Measurements from ENCODE around the gene NDUFA3. TPM values are rescaled to one million over a fixed set of nuclear protein-coding genes. Genes with fewer than 3 reads are reported as not detected.
A peak's percentile ranks its signal among the peaks of the same experiment; 100 is the strongest.
"Not testable (repeated sequence)": the region's sequence is repeated elsewhere in the genome, so short reads cannot be mapped to it uniquely, and the experiment has no call there.

Gene NDUFA3
- 17.4 and 34.1 TPM in 2 replicates for total RNA-seq (2014; rRNA removed; shearing (Covaris generic))

DNA sequence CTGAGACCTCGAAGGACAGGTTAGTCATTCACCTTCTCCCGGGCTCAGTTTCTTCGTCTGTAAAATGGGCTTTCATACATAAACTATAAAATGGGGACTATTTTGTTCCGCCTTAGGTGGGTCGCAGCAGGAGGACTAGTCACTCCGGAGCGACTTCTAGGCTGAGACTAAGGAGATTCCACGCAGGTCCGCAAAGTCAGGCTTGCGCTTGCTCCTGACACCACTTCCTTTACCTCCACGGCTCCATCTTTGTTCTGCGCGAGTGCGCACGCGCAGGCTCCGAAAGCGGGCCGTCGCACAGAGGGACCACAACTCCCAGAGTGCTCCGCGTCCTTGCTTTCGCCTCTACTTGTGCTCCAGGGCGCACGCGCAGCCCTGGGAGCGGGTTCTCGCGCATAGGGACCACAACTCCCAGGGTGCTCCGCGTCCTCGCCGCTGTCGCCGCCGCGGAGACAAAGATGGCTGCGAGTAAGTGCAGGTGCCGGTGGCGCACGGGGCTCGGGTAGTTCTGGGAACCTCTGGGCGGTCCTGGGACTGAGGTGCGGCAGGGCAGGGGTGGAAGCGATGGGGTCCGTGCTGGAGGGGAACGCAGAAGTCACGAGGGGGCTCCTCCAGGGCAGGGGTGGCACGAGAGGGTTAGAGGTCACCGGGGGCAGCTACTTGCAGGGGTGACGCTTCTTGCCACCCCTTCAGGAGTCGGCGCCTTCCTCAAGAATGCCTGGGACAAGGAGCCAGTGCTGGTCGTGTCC is at the start of gene NDUFA3:
Gene NDUFA3, plus strand, starts transcription at position 435 of the 749 bp plus-strand sequence. Its CDS starts 24 bp downstream, at position 459.
- DNase-seq (ENCODE audit: low read depth), result peak; percentile 100

DNA sequence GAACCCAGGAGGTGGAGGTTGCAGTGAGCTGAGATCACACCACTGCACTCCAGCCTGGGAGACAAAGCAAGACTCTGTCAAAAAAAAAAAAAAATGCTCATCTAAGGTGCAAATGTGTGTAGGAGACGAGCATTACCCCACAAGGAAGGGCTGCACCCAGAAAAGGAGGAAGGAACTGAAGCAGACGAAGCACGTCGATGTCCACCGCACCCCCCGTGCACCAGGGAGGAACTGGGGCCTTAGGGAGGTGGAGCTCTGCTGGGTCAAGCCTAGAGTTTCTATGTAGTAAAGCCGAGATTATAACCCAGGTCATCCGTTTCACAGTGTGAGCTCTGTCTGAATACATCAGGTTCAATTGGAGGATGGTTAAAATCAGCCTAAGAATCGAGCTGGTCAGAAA is 40.0 kb upstream of the NDUFA3 start:
- DNase-seq (ENCODE audit: low read depth), result no peak

DNA sequence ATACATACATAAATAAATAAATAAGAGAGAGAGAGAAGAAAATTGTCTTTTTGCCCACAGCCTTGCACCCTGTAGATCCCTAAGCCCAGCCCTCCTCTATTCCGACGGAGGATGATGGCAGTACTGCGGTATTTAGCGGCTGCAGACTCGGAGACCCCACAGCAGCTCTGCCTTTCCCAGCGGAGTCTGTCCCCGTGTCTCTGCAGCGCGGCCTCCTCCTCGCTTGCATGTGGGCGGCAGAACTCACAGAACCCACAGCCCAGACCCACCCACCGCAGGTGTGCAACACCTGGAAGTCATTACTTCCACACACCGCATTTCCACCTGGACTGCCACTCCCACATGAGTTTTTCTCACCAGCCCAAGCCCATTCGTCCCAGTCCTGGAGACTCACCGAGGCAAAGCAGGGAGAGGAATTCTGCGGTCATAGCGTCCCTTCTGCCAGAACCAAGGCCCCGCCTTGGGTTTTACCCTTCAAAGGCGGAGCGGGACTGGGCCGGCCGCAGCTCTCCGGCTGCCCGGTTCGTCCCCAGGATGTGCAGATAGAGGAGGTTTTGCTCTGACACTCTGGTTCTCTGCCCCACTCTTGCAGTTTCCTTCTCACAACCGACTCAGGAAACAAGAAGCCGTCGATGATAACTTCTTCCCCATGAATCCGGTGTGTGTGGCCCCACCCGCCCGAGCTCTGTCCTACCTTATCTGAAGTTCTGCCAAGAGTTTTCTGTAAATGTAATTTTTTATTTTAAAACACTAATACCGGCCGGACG is 39.1 kb upstream of the NDUFA3 start, which contains the start of gene VSTM1:
Gene VSTM1, minus strand, starts transcription at position 548 of the 767 bp plus-strand sequence. Its CDS starts 120 bp downstream, at position 428.
- no peak for DNase-seq (ENCODE audit: low read depth)

DNA sequence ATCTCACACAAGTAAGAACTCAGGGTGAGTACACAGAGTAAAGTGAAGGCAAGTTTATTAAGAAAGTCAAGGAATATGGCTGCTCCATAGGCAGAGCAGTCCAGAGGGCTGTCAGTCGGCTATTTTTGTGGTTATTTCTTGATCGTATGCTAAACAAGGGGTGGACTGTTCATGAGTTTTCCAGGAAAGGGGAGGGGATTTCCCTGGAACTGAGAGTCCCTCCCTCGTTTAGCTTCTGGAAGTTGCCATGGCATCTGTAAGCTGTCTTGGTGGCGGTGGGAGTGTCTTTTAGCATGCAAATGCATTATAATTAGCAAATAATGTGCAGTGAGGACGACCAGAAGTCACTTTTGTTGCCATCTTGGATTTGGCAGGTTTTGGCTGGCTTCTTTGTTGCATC is 33.2 kb upstream of the NDUFA3 start:
- DNase-seq (ENCODE audit: low read depth), result no peak

DNA sequence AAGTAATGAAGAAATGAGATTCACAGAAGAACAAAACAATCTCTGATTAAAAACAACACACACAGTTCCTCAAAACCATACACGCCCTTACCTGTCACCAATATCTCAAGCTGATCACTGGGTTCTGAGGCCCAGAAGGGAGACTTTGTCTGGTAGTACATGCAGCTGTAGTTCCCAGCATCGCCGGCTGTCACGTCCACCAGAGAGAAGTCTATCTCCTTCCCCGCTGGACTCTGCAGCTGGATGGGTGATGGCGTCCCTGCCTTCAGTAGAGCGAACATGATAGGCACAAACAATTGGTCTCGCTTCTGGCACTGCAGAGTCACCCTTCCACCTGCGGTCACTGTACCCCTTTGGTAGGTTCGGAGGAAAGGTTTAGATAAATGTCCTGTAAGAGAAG is 28.8 kb upstream of the NDUFA3 start:
- DNase-seq (ENCODE audit: low read depth), result no peak

DNA sequence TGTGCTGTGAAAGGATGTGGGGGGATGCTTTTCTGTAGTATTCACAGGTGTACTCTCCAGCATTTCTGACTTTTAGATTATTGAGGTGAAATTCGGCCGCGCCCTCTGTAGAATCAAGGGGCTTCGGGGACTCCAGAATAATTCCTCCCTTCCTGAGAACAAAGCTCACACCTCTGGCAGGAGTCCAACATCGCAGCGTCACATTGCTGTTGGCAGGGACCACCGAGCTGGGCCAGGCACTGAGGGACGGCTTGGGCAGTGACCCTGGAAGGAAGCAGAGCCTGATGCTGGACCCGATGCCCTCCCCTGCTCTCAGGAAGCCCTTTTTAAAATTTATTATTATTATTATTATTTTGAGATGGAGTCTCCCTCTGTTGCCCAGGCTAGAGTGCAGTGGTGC is 27.8 kb upstream of the NDUFA3 start:
- DNase-seq (ENCODE audit: low read depth), result no peak

DNA sequence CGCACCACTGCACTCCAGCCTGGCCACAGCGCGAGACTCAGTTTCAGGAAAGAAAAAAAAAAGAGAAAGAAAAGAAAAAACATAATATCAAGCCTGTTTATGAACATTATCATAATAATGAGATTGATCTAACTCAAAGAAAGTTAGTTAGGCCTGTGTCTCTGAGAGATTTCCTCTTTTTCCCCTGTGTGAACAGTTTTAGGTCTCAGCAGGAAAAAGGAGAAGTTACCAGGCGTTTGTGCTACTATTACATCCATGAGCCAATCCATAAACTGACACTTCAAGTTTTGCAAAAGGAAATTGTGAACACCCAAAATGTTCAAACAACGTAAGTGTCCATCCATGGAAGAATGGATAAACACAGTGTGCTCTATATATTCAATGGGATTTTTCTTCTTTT is 25.3 kb upstream of the NDUFA3 start:
- no peak for DNase-seq (ENCODE audit: low read depth)

DNA sequence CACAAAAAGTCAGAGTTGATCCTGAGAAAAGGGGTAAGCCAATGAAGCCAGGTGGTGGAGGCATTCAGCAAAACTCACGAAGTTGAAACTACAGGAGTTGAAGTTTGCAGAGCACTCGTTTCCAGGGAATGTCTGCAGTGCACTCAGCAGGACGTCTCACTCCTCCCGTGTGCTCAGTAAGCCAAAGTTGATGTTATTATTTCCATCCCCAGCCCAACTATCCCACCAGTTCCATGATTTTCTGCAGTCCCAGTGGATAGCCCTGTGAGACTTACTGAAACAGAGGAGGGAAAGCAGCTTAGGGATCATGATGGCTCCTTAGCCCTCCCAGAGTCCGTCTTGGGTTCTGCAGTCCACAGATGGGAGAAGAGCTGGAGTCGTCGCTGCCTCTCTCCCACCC is 21.6 kb upstream of the NDUFA3 start, which contains the start of gene TARM1:
Gene TARM1, minus strand, starts transcription at position 334 of the 400 bp plus-strand sequence. Its CDS starts 25 bp downstream, at position 309.
- no peak for DNase-seq (ENCODE audit: low read depth)

DNA sequence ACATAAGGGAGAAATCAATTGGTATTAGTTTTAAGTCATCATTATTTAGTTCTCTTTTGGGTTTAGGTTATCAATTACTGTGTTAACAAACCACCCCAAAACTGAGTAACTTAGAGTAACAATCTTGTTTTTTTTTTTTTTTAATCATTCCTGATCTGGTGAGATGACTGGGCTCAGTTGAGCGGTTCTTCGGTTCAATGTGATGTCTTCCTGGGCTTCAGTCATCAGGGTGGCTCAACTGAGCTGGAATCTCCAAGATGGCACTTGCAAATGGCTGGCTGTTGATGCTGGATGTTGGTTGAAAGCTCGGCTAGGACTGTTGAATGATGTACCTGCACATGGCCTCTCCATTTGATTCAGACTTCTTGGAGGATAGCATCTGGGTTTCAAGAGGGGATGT is 18.2 kb upstream of the NDUFA3 start:
- no peak for DNase-seq (ENCODE audit: low read depth)

DNA sequence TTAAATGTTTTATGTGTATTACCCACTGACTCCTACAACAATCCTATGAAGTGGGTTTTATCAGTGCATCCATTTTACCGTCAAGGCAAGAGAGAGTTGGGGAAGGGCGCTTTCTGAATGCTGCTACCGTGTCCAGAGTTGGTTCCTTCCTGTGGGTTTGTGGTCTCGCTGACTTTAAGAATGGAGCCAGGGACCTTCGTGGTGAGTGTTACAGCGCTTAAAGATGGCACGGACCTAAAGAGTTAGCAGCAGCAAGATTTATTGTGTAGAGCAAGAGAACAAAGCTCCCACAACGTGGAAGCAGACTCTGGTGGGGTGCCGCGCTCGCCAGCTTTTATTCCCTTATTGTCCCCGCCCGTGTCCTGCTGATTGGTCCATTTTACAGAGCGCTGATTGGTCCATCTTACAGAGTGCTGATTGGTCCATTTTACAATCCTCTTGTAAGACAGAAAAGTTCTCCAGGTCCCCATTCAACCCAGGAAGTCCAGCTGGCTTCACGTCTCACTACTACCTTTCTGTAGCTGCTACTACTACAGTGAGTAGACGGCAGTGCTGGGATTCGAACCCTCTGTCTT is 8.1 kb upstream of the NDUFA3 start:
- no peak for DNase-seq (ENCODE audit: low read depth)

DNA sequence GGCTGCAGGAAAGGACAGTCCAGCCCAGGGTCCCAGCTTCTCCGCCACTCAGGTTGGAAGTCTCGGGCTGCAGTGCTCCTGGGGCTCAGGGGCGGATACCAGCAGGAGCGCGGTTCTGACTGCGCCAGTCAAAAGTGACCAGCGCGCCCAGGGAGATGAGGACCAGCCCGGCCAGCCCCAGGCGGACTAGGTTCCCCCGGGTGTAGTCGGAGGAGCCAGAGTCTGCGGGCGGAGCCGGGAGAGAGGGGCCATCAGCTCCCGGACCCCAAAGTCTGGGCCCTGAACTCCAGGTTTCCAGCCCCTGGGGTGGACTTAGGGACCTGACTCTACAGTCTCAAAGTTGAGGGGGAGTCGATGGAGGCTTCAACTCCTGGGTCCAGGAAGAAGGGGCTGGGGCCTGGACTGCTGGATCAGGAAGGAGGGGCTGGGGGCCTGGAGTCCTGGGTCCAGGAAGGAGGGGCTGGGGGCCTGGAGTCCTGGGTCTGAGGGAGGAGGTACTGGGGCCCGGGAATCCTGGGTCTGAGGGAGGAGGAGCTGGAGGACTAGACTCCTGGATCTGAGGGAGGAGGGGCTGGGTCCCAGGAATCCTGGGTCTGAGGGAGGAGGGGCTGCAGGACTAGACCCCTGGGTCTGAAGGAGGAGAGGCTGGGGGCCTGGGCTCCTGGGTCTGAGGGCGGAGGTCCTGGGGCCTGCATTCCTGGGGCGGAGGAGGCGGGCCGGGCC is 7.4 kb upstream of the NDUFA3 start:
- no peak for DNase-seq (ENCODE audit: low read depth)

DNA sequence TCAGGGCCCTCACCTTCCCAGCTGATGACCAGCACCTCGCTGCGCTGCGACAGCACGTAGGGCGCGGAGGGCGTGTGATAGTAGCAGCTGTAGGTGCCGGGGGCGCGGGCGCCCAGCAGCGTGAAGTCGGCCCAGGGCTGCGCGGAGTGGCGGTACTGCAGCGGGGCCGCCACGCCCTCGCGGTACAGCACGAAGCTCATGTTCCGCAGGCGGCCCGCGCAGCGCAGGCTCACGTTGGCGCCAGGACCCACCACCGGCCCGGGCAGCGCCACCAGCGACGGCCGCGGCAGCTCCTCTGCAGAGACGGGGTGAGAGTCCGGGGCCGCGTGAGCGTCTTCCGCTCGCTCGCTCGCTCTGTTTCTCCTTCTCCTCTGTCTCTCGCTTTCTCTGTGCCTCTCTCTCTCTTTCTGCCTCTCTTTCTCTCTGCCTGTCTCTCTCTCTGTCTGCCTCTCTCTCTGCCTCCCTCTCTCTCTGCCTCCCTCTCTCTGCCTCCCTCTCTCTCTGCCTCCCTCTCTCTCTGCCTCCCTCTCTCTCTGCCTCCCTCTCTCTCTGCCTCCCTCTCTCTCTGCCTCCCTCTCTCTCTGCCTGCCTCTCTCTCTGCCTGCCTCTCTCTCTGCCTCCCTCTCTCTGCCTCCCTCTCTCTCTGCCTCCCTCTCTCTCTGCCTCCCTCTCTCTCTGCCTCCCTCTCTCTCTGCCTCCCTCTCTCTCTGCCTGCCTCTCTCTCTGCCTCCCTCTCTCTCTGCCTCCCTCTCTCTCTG is 6.6 kb upstream of the NDUFA3 start:
- DNase-seq (ENCODE audit: low read depth), result peak; percentile 73

DNA sequence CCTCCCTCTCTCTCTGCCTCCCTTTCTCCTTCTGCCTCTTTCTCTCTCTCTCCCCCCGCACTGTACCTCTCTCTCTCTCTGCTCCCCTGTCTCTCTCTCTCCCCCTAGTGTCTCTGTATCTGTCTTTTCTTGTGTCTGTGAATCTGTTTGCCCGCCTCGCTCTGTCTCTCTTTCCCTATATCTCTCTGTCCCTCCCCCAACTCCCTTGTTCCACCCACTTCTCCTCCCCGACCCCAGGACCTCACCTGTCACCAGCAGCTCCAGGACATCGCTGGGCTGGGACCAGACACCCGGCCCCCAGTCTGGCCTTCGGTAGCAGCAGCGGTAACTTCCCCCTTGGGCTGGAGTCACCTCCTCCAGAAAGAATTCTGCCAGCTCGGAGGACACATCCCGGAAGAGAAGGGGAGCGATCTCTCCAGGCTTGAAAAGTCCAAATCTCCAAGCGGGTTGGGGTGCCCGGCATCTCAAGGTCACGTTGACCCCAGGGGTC is 6.0 kb upstream of the NDUFA3 start:
- DNase-seq (ENCODE audit: low read depth), result peak; percentile 41

DNA sequence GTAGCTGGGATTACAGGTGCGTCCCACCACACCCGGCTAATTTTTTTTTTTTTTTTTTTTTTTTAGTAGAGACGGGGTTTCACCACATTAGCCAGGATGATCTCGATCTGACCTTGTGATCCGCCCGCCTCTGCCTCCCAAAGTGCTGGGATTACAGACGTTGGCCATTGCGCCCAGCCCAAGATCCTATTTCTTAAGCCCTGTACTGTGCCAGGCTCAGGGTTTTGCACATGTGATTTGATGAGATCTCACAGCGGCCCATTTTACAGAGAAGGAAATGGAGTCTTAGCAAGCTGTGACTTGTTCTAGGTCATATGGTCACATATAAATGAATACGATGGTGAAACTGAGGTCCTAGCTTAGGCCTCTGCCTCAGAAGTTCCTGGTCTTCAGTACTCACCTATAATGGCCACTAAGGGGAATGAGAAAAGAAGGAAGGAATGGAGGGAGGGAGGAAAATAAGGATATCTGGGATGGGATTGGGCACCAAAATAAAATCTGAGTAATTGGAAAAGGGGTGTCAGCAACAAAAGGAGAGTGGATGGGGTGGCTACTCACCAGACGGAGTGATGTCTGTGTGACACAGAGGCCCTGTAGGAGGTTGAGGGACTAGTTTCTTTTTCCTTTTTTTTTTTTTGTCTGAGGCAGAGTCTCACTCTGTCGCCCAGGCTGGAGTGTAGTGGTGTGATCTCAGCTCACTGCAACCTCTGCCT is 3.3 kb upstream of the NDUFA3 start:
- DNase-seq (ENCODE audit: low read depth), result no peak

DNA sequence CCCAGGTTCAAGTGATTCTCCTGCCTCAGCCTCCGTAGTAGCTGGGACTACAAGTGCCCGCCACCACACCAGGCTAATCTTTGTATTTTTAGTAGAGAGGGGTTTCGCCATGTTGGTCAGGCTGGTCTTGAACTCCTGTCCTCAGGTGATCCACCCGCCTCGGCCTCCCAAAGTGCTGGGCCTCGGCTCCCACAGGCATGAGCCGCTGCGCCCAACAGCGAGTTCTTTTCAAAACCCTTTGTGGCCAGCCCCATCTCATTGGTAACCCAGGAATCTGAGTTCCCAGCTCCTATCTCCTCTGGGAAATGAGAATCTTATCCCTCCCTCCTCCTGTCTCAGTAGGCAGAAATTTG is 2.8 kb upstream of the NDUFA3 start:
- not testable (repeated sequence) for DNase-seq (ENCODE audit: low read depth)

DNA sequence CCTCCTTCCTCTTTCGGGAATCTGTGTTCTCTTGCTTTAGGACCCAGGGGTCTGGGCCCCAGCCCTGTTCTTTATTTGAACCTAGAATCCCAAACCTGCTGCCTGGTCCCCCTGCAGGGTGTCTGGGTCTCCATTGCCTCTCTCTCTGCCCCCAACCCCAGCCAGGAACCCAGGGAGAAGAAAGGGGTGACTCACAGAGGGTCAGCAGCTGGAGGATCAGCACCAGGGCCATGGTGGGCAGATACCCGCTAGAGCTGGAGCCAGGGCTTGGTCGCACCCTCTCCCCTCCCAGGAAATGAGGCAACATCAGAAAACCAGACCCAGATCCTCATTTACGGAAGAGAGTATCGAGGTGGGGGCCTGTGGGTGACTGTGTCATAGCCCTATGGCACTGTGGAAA is 2.1 kb upstream of the NDUFA3 start, which contains the start of gene OSCAR:
Gene OSCAR, minus strand, starts transcription at position 243 of the 400 bp plus-strand sequence. Its CDS starts 11 bp downstream, at position 232.
- peak; percentile 46 for DNase-seq (ENCODE audit: low read depth)

DNA sequence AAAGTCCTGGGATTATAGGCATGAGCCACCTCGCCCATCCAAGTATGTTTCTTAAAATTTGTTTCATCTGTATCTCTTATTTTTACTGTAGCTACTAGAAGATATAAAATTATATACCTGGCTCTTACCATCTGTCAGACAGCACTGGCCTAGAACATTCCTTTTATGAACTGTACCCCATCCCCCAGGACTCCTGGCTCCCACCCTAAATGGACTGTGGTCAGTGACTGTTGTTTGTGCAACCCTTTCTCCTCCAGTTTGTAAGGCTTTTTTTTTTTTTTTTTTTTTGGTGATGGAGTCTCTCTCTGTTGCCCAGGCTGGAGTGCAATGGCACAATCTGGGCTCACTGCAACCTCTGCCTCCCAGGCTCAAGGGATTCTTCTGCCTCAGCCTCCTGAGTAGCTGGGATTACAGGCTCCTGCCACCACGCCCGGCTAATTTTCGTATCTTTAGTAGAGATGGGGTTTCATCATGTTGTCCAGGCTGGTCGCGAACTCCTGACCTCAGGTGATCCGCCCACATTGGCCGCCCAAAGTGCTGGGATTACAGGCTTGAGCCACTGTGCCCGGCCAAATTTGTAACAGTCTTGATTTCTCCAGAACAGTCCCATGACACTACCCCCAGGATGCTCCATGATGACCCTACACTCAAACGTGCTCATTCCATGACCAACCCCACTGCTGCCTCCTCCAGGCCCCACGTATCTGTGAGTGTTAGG is 2.5 kb downstream of the NDUFA3 start:
- DNase-seq (ENCODE audit: low read depth), result no peak

DNA sequence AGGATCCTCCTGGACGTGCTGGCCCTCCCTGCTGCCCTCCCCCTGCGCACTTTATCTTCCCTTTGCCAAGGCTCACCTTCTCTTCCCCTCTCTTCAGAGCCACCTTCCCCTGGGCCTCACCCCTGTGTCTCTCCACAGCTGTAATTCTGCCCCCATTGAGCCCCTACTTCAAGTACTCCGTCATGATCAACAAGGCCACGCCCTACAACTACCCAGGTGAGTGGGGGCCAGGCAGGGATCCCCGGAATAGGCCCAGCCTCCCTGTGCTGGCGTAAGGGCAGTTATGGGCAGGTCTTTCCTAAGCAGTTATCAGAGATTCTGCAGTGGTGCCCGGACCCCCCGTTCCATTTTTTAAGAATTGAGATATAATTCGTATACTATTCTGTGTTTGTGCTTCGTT is 3.1 kb downstream of the NDUFA3 start:
- DNase-seq (ENCODE audit: low read depth), result no peak

DNA sequence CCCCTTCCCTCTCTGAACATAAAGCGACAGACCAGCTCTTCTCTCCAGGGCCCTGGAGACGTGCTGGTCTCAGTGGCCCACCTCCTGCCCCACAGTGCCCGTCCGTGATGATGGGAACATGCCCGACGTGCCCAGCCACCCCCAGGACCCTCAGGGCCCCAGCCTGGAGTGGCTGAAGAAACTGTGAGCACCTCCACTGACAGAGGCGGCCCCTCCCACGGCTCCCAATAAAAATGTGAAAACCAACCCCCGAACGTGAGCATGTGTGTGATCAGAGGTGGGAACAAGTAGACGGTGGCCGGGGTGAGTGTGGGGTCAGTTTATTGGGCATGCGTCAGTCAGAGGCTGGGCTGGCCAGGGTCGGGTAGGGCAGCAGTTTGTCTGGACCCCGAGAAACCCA is 4.1 kb downstream of the NDUFA3 start:
- DNase-seq (ENCODE audit: low read depth), result no peak
